ENCODE results near the gene DNAH3. TPM values are rescaled to one million over a fixed set of nuclear protein-coding genes. Genes with fewer than 3 reads are reported as not detected.
"Not testable (repeated sequence)": the region's sequence is repeated elsewhere in the genome, so short reads cannot be mapped to it uniquely, and the experiment has no call there.

Gene DNAH3
- total RNA-seq, 1 experiment from 2014 or later, result 0.15 TPM

- no peak for TF ChIP-seq ZBTB33 (IDR thresholded peaks at IDR 0.05; ENCODE audit: extremely low read depth, insufficient replicate concordance, low read length)
Observed at GRCh38 chr16:21064203-21064602, 86.4 kb downstream of the DNAH3 start (continued).

DNA sequence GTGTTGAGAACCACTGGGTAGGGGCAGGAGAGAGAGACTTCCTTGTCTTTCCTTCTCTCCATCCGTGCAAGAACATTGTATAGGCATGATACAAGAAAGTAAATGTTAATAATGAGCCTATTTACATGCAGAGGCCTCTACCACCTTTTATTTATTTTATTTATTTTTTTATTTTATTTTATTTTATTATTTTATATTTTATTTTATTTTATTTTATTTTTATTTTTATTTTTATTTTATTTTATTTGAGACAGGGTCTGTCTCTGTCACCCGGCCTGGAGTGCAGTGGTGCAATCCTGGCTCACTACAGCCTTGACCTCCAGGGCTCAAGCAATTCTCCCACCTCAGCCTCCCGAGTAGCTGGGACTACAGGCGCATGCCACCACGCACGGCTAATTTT, 87.3 kb downstream of the DNAH3 start:
- DNase-seq (ENCODE audit: low read depth, low spot score); H3K9me3 ChIP-seq (ENCODE audit: control insufficient read depth in 1 of 2, insufficient read depth in 1 of 2, low read depth in 1 of 2, low read length in 2 of 2); RAD21 ChIA-PET (ENCODE audit: low non-redundant PET in 1 of 2, low total read pairs in 2 of 2, uncharacterized antibody in 2 of 2, unreplicated experiment in 2 of 2); H2AFZ ChIP-seq (ENCODE audit: low read depth, low read length, poor library complexity, severe bottlenecking); H4K20me1 ChIP-seq (ENCODE audit: insufficient read depth); H3K79me2 ChIP-seq (ENCODE audit: insufficient read depth, low read length); H3K36me3 ChIP-seq (ENCODE audit: control insufficient read depth in 1 of 2, insufficient read depth in 2 of 2, low read length in 2 of 2); H3K4me2 ChIP-seq (ENCODE audit: low read length); H3K27ac ChIP-seq (ENCODE audit: low read depth, low read length); H3K4me1 ChIP-seq (ENCODE audit: control insufficient read depth in 1 of 2, insufficient read depth in 2 of 2, low read length in 2 of 2); H3K9me2 ChIP-seq (ENCODE audit: insufficient read depth); POLR2A ChIA-PET; BruUV-seq (replicated peaks); CTCF ChIA-PET; H3K4me3 ChIP-seq (replicated peaks in 1 of 2; ENCODE audit: low read depth in 1 of 2, low read length in 2 of 2); intact Hi-C loops (cut with micrococcal nuclease); H3K9ac ChIP-seq (ENCODE audit: low read length); ATAC-seq; H3K27me3 ChIP-seq (ENCODE audit: insufficient read depth, low read length): not testable (repeated sequence)

DNA sequence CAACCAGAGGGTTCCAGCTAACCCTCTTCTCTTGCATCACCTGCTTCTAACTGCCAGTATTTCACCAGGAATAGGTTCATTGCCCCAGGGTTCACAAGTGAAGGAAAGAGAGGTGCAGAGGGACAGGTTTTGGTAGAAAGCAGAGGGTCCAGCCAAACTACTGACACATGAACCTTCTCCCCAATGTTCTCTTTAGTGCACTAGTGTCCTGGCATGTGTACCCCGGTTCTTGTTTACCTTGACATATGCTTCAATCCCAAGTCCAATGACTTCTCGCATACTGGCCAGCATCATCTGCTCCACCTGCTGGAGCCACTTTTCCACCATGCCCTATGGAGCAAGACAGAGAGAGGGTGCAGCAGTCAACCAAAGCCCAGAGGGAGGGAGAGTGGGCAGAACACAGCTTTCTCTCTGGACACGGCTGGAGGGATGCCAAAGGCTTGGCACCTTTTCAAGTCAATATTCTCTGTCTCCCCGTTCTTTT, 90.6 kb downstream of the DNAH3 start:
- intact Hi-C loops (cut with micrococcal nuclease), result no loop called here
- Histone ChIP-seq H3K4me2 (ENCODE audit: low read length) (no peak overlapping the region), H3K9me2 (ENCODE audit: insufficient read depth) (no peaks in the 10 kb centered on the region), H3K9me3 (ENCODE audit: control insufficient read depth in 1 of 2, insufficient read depth in 1 of 2, low read depth in 1 of 2, low read length in 2 of 2) (no peaks in the 10 kb centered on the region), H3K36me3 (ENCODE audit: control insufficient read depth in 1 of 2, insufficient read depth in 2 of 2, low read length in 2 of 2) (no peaks in the 10 kb centered on the region), H2AFZ (ENCODE audit: low read depth, low read length, poor library complexity, severe bottlenecking) (no peak overlapping the region), H3K27ac (ENCODE audit: low read depth, low read length) (no peak overlapping the region), H3K9ac (ENCODE audit: low read length) (no peak overlapping the region), H3K4me3 (replicated peaks in 1 of 2; ENCODE audit: low read depth in 1 of 2, low read length in 2 of 2) (no peak overlapping the region), H3K4me1 (ENCODE audit: control insufficient read depth in 1 of 2, insufficient read depth in 2 of 2, low read length in 2 of 2) (no peaks in the 10 kb centered on the region), H4K20me1 (ENCODE audit: insufficient read depth) (no peaks in the 10 kb centered on the region), H3K79me2 (ENCODE audit: insufficient read depth, low read length) (no peaks in the 10 kb centered on the region), H3K27me3 (ENCODE audit: insufficient read depth, low read length) (peaks cover 3% of the 10 kb centered on the region; the same call in 1 of the 2 replicates)
- ATAC-seq (no peak), DNase-seq (ENCODE audit: low read depth, low spot score) (no peak)
- ChIA-PET POLR2A (no interaction called here), CTCF (no interaction called here), RAD21 (ENCODE audit: low non-redundant PET in 1 of 2, low total read pairs in 2 of 2, uncharacterized antibody in 2 of 2, unreplicated experiment in 2 of 2) (no interaction called here)
- no TSS peak for BruUV-seq (replicated peaks)
- TF ChIP-seq TCF7L2 (IDR thresholded peaks at IDR 0.05; ENCODE audit: borderline replicate concordance, extremely low read depth, insufficient read depth, insufficient read length) (no peak), SP1 (IDR thresholded peaks at IDR 0.05; ENCODE audit: low read depth) (no peak), SRF (IDR thresholded peaks at IDR 0.05; ENCODE audit: low read depth) (no peak), EZH2 (IDR thresholded peaks at IDR 0.05) (no peak), CEBPB (IDR thresholded peaks at IDR 0.05; ENCODE audit: low read depth) (no peak), POLR2A (IDR thresholded peaks at IDR 0.05; ENCODE audit: borderline replicate concordance, extremely low read depth, insufficient read depth, insufficient read length) (no peak), JUND (IDR thresholded peaks at IDR 0.05) (no peak), EGR1 (IDR thresholded peaks at IDR 0.05; ENCODE audit: low read depth) (no peak), EZH2phosphoT487 (IDR thresholded peaks at IDR 0.05; ENCODE audit: borderline replicate concordance) (no peak), RAD21 (IDR thresholded peaks at IDR 0.05; ENCODE audit: low read depth) (no peak), CTCF (IDR thresholded peaks at IDR 0.05 in 2 of 3, conservative IDR thresholded peaks at IDR 0.05 in 1 of 3; ENCODE audit: borderline replicate concordance in 1 of 3, insufficient read depth in 1 of 3, low read depth in 2 of 3, low read length in 2 of 3) (no peak), ATF3 (IDR thresholded peaks at IDR 0.05) (no peak), ZFX (IDR thresholded peaks at IDR 0.05) (no peak), ZNF274 (IDR thresholded peaks at IDR 0.05; ENCODE audit: low read depth, low read length) (no peak), FOSL1 (IDR thresholded peaks at IDR 0.05; ENCODE audit: low read depth) (no peak)
- TF ChIP-seq, protein P1, sequence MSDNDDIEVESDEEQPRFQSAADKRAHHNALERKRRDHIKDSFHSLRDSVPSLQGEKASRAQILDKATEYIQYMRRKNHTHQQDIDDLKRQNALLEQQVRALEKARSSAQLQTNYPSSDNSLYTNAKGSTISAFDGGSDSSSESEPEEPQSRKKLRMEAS (IDR thresholded peaks at IDR 0.05), result no peak
